HG03103 (cell line): ENCODE data around the gene ANKRD11.
A peak's percentile ranks its signal among the peaks of the same experiment; 100 is the strongest.
"Not testable (repeated sequence)": the region's sequence is repeated elsewhere in the genome, so short reads cannot be mapped to it uniquely, and the experiment has no call there.

Source experiments
- ATAC-seq: cut with Tn5 transposase; IDR thresholded peaks from one replicate; pipeline ENCODE4 v1.9.1; 2021; ENCODE audit warnings: low read depth; ENCODE audit not compliant: unreplicated experiment

ANKRD11 gene

DNA sequence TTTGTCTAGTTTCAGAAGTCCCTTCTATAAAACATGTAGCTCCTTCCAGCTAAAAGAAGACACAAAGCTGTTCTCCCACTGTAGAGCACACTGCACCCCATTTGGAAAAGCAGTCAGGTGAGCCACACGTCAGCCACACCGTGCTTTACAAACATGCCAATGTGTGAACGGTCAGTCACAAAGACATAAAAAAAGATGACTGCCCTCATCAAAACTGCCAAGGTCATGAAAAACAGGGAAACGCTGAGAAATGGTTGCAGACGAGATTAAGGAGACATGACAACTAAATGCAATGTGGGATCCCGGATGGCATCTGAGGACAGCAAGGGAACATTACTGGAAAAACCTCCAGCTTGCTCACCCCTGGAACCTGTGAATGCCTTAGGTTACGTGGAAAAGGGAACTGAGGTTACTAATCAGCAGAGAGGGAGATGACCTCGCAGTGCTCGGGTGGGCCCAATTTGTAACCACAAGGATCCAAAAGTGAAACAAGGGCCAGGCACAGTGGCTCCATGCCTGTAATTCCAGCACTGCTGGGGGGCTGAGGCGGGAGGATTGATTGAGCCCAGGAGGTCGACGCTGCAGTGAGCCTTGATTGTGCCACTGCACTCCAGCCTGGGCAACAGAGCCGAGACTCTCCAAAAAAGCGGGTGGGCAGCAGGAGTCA is 8.1 kb downstream of the ANKRD11 start:
- ATAC-seq: no peak

- no peak for ATAC-seq
These were observed 8.9 kb downstream of the ANKRD11 start for GRCh38 chr16:89481356-89481955.

- no peak for ATAC-seq
These were observed 11.7 kb downstream of the ANKRD11 start for GRCh38 chr16:89478576-89479221.

DNA sequence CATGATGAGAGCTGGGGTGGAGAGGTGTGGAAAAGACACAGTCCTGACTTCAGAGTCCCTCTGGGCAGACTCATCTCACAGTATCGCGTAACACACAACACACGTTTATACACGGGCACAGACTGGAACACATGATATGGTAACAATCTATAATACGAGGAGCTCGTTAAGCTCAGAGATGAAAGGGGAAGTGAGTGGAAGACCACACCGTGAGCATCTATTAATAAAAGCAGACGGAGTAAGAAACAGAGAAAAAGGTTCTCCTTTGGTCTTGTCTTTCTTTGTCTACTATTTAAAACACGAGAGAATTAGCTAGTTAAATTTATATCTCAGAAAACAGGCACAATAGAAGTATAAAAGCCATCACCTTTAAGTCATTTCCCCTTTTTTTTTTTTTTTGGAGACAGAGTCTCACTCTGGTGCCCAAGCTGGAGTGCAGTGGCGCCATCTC is 13.5 kb downstream of the ANKRD11 start:
- ATAC-seq: peak; percentile 56

GRCh38 chr16:89476379-89476778 is 14.0 kb downstream of the ANKRD11 start:
- peak; percentile 21 for ATAC-seq

DNA sequence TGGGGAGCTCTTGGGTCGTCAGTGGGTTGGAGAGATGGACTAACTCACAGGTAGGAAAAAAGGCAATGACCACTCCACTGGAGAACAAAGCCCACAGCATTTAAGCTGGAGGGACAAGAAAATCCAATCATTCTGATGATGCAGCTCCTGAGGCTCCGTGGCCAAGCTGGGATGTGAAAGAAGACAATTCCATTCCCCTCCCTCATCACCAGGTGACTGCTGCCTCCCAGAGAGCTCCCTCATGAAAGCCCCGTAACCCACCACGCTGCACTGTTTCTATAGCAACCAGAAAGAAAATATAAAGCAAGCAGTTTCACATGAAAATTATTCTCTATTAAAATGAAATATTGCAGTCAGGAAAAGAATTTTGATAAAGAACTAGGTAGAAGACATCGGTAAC is 15.2 kb downstream of the ANKRD11 start:
- ATAC-seq: no peak

DNA sequence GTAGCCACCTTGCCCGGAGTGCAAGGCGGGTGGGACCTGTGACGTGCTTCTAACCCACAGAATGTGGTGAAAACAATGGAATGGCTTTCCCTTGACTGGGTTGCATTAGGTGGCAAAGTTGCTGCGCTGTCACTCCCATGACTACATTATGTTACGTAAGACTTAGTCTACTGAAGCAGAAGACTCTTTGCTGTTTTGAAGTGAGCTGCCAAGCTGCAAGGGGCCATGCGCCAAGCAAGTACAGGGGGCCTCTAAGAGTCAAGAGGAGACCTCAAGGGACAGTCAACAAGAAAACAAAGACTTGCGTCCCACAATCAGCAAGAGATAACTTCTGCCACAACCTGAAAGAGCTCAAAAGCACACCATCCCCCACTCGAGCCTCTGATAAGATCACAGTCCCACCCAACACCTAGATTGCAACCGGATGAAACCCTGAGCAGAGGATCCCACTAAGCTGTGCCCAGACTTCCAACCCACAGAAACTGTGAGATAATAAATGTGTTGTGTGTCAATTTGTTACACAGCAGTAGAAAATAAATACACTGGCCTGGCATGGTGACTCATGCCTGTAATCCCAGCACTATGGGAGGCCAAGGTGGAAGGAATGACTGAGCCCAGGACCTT is 16.5 kb downstream of the ANKRD11 start:
- no peak for ATAC-seq

DNA sequence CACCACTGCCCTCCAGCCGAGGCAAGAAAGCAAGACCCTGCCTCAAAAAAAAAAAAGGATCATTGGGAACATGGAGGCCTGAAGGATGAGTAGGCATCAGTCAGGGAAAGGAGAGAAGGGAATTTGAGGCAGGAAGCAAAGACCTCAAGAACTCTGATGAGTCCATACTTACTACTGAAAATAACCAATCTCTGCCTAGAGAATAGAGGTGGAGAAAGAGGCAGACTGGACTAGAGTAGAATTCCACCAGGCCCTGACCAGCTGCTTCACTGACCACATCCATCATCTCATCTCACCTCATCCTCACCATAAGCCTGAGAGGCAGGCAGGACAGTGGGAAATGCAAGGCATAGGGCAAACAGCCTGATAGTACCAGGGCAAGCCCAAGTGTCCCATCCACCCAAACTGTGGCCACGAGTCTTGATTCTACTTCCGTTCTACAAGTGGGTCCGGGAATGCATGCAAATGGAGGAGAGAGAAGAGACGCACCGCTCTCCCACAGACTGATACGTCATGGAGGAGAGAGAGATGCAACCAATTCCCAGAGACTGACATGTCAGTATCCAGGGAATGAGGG is 17.1 kb downstream of the ANKRD11 start:
- ATAC-seq: no peak

GRCh38 chr16:89472711-89473075 is 17.7 kb downstream of the ANKRD11 start:
- ATAC-seq: no peak

DNA sequence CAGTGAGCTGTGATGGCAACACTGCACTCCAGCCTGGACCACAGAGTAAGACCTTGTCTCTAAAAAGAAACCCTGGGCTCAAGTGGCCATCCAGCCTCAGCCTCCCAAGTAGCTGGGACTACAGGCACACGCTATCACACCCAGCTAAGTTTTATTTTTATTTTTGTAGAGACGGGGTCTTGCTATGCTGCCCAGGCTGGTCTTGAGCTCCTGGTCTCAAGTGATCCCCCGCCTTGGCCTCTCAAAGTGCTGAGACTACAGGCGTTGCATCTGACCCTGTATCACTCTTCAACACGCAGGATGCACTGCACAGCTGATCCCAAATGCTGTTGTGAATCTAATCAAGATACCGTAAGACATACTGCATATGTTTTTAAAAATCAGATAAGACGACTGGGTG is 23.0 kb downstream of the ANKRD11 start:
- ATAC-seq: no peak

DNA sequence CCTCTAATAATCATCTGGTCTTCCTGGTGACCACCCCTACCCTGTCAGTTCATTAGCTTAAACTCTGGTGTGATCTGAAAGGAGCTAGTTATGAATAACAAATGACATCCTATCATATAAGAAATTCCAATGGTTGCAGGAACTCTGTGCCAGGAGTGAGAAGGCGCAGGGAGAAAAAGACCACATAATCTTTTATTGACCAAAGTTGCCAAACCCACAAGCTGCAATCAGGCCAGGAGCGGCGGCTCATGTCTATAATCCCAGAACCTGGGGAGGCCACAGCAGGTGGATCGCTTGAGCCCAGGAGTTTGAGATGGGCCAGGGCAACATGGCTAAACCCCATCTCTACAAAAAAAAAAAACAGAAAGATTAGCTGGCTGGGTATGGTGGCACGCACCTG is 23.4 kb downstream of the ANKRD11 start:
- ATAC-seq: no peak

- ATAC-seq: not testable (repeated sequence)
These were observed 27.0 kb downstream of the ANKRD11 start for GRCh38 chr16:89463312-89463711.

DNA sequence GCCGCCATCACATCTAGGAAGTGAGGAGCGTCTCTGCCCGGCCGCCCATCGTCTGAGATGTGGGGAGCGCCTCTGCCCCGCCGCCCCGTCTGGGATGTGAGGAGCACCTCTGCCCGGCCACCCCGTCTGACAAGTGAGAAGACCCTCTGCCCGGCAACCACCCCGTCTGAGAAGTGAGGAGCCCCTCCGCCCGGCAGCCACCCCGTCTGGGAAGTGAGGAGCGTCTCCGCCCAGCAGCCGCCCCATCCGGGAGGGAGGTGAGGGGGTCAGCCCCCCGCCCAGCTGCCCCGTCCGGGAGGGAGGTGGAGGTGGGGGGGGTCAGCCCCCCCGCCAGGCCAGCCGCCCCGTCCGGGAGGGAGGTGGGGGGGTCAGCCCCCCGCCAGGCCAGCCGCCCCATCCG is 27.7 kb downstream of the ANKRD11 start:
- not testable (repeated sequence) for ATAC-seq

GRCh38 chr16:89461890-89462289 is 28.5 kb downstream of the ANKRD11 start:
- ATAC-seq: not testable (repeated sequence)

DNA sequence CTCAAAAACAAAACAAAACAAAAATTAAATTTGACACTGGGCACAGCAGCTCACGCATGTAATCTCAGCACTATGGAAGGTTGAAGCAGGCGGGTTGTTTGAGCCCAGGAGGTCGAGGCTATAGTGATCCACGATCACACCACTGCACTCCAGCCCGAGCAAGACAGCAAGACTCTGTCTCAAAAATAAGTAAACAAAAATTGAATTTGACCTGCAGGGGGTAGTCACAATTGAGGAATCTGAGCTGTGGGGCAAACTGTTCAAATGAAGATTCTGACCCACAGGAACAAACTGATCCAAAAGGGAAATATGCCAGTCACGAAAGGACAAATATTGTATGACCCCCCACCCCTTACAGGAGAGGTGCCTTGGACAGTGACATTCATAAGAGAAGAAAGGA is 29.8 kb downstream of the ANKRD11 start:
- no peak for ATAC-seq

- ATAC-seq: no peak
These were observed 31.4 kb downstream of the ANKRD11 start for GRCh38 chr16:89458967-89459366.

DNA sequence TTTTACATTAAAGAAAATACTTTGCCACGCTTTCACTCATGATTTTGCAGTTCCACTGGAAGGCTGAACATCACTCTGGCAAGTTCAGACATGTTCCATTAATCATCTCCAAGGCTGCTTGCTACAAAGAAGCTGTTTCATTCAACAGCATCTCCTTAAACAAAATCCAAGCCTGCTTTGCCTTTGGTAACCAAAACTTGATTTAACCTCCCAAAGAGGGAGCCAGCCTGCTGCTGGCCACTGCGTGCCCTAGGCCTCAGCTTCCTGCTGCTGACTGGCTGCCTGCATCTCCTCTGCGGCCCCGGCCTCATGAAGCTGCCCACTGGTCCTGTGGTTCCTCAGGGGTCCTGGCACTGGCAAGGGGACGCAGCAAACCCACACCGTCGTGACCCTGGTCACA is 31.8 kb downstream of the ANKRD11 start:
- ATAC-seq: no peak

DNA sequence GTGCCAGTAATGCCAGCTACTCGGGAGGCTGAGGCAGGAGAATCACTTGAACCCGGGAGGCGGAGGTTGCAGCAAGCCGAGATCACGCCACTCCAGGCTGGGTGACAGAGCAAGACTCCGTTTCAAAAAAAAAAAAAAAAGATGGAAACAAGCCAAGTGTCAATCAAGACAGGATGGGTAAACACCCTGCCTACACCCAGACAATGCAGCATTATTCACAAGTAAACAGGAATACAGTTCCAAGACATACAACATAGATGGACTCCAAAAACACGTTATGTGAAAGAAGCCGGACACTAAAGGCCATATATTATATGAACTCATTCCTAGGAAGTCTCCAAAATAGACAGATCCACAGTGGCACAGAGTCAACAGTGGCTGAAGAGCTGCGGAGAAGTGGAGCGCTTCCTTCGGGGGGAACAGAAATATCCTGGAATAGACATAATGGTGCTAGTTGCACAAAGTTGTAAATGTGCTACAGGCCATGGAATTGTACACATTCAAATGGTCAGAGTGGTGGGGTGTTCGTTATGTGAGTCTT is 33.9 kb downstream of the ANKRD11 start:
- no peak for ATAC-seq

- no peak for ATAC-seq
These were observed 34.7 kb downstream of the ANKRD11 start for GRCh38 chr16:89455692-89456091.

- ATAC-seq: no peak
These were observed 35.2 kb downstream of the ANKRD11 start for GRCh38 chr16:89455178-89455577.
